Kidney glomerular epithelial cell (primary cell): ENCODE results near the gene DCDC2B.
"Not testable (repeated sequence)": the region's sequence is repeated elsewhere in the genome, so short reads cannot be mapped to it uniquely, and the experiment has no call there.

ENCODE experiments used
- DNase-seq: peaks from one replicate; lab custom pipeline; 2025; lab: John Stamatoyannopoulos, UW

The DCDC2B gene

DNA sequence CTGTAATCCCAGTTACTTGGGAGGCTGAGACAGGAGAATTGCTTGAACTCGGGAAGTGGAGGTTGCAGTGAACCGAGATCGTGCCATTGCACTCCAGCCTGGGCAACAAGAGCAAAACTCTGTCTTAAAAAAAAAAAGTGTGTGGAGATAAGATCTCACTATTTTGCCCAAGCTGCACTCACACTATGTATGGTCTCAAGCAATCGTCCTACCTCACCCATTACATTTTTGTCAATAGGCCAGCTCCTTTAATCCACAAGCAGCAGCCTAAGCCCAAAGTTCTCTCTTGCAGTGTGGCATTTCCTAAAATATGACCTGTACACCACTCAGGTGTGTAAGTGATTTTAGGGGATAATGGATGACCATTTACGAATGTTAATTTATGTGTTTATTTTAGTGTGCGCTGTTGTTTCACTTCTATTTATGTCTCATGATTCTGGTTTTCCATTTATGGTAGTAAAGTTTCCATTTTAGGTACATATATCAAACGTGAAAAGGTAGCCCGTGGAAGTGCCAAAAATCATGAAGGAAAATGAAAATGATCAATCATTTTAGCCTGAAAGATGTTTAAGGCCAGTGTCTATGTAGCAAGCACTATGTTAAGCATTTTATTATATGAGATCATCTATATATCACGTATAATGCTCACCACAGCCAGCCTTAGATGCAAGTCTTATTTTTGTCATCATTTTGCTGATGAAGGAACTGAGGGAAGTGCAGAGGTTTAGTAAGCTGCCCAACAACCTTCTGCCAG is 47.8 kb downstream of the DCDC2B start:
- no peak for DNase-seq

DNA sequence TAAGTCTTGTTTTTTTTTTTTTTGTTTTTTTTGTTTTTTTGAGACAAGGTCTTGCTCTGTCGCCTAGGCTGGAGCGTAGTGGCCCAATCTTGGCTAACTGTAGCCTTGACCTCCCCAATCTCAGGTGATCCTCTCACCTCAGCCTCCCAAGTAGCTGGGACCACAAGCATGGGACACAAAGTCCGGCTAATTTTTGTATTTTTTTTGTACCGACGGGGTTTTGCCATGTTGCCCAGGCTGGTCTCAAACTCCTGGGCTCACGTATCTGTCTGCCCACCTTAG is 48.3 kb downstream of the DCDC2B start:
- no peak for DNase-seq

GRCh38 chr1:32263236-32263593 is 54.3 kb downstream of the DCDC2B start:
- DNase-seq = not testable (repeated sequence)

DNA sequence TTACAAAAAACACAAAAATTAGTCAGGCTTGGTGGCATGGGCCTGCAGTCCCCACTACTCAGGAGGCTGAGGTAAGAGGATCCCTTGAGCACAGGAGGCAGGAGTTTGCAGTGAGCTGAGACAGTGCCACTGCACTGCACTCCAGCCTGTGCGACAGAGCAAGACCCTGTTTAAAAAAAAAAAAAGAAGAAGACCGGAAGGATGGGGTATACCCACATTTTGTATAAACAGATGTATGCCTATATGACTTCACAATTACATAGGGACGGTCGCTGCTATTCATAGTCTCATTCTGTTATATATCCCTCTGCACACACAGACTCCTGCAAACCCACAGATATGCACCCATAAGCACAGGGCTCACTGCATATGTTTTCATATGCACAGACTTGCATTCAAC is 54.9 kb downstream of the DCDC2B start:
- no peak for DNase-seq
